Osteoblast (primary cell): ENCODE results near the gene BRF1. TPM values are rescaled to one million over a fixed set of nuclear protein-coding genes. Genes with fewer than 3 reads are reported as not detected.

Experiments used
- DNase-seq: peaks from one replicate; pipeline ENCODE4 v3.0.0; 2011; ENCODE audit warnings: low spot score, mixed read lengths; ENCODE audit not compliant: insufficient read length; ENCODE audit errors: missing footprints
- H2AFZ ChIP-seq: 2 replicates; pipeline ENCODE4 v1.6.0; 2011; ENCODE audit warnings: mild to moderate bottlenecking, low read length
- H3K27ac ChIP-seq: 2 replicates; pipeline ENCODE4 v1.5.1; 2011; ENCODE audit warnings: mild to moderate bottlenecking, low read depth, low read length, moderate library complexity
- H3K27me3 ChIP-seq: 2 replicates; pipeline ENCODE4 v1.6.0; 2012; ENCODE audit warnings: mild to moderate bottlenecking, control low read depth, inconsistent platforms, low read length, moderate library complexity; ENCODE audit not compliant: insufficient read depth
- H3K36me3 ChIP-seq: 2 replicates; pipeline ENCODE4 v1.5.1; 2011; ENCODE audit warnings: mild to moderate bottlenecking, low read length, control low read depth, moderate library complexity; ENCODE audit not compliant: insufficient read depth
- H3K4me1 ChIP-seq: 2 replicates; pipeline ENCODE4 v1.5.1; 2011; ENCODE audit warnings: mild to moderate bottlenecking, low read length, control low read depth, moderate library complexity; ENCODE audit not compliant: insufficient read depth
- H3K4me2 ChIP-seq: 2 replicates; pipeline ENCODE4 v1.6.0; 2011; ENCODE audit warnings: mild to moderate bottlenecking, low read length; ENCODE audit not compliant: insufficient read depth
- H3K4me3 ChIP-seq: fragments of 200-600 bp; sonication (generic); 3 replicates; pipeline ENCODE4 v1.5.1; 2012; ENCODE audit warnings: mild to moderate bottlenecking, low read length, inconsistent platforms; ENCODE audit not compliant: insufficient read depth
- H3K79me2 ChIP-seq: 2 replicates; pipeline ENCODE4 v1.6.0; 2012; ENCODE audit warnings: mild to moderate bottlenecking, low read length, control low read depth, inconsistent platforms; ENCODE audit not compliant: insufficient read depth
- H3K9me3 ChIP-seq: 2 replicates; pipeline ENCODE4 v1.5.1; 2011; ENCODE audit warnings: low read depth, low read length, control low read depth
- H4K20me1 ChIP-seq: 2 replicates; pipeline ENCODE4 v1.6.0; 2012; ENCODE audit warnings: mild to moderate bottlenecking, low read length, control low read depth; ENCODE audit not compliant: insufficient read depth
- total RNA-seq: library from RNA; depleted of rRNA; stranded (reverse); fragments of >200 nt; gene quantifications from 2 replicates; pipeline ENCODE4 v1.2.3, GENCODE V29; 2012
- TF ChIP-seq, protein P1 (sequence below): IDR thresholded peaks from 2 replicates; pipeline ENCODE4 v1.5.1; 2011; ENCODE audit warnings: mild to moderate bottlenecking, low read depth, low read length, moderate library complexity; ENCODE audit errors: extremely low read depth

Gene BRF1
- total RNA-seq, 1 donor: 34.4 TPM

- Histone ChIP-seq H3K27ac (no peak overlapping the region), H3K4me2 (no peak overlapping the region), H3K79me2 (peaks cover 49% of the 10 kb centered on the region), H4K20me1 (peaks cover 29% of the 10 kb centered on the region), H3K9me3 (no peaks in the 10 kb centered on the region), H3K4me1 (no peaks in the 10 kb centered on the region), H3K36me3 (no peaks in the 10 kb centered on the region), H3K27me3 (no peaks in the 10 kb centered on the region), H3K4me3 (no peak overlapping the region), H2AFZ (no peak overlapping the region)
- DNase-seq: peak; percentile 81
- TF ChIP-seq, protein P1, sequence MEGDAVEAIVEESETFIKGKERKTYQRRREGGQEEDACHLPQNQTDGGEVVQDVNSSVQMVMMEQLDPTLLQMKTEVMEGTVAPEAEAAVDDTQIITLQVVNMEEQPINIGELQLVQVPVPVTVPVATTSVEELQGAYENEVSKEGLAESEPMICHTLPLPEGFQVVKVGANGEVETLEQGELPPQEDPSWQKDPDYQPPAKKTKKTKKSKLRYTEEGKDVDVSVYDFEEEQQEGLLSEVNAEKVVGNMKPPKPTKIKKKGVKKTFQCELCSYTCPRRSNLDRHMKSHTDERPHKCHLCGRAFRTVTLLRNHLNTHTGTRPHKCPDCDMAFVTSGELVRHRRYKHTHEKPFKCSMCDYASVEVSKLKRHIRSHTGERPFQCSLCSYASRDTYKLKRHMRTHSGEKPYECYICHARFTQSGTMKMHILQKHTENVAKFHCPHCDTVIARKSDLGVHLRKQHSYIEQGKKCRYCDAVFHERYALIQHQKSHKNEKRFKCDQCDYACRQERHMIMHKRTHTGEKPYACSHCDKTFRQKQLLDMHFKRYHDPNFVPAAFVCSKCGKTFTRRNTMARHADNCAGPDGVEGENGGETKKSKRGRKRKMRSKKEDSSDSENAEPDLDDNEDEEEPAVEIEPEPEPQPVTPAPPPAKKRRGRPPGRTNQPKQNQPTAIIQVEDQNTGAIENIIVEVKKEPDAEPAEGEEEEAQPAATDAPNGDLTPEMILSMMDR: no peak
Measured at GRCh38 chr14:105286759-105287144, 14.0 kb downstream of the BRF1 start.

- no peaks in the 10 kb centered on the region for H3K4me1 ChIP-seq
- no peaks in the 10 kb centered on the region for H3K9me3 ChIP-seq
- no peak overlapping the region for H2AFZ ChIP-seq
- H3K27ac ChIP-seq: no peak overlapping the region
- TF ChIP-seq, protein P1: no peak
- no peaks in the 10 kb centered on the region for H3K27me3 ChIP-seq
- H3K4me2 ChIP-seq: no peak overlapping the region
- H4K20me1 ChIP-seq: peaks cover 32% of the 10 kb centered on the region
- H3K79me2 ChIP-seq: peaks cover 46% of the 10 kb centered on the region
- H3K36me3 ChIP-seq: no peaks in the 10 kb centered on the region
- no peak overlapping the region for H3K4me3 ChIP-seq
- DNase-seq: no peak
Measured at GRCh38 chr14:105285174-105285573, 15.6 kb downstream of the BRF1 start.

GRCh38 chr14:105283899-105284298 is 16.9 kb downstream of the BRF1 start:
- Histone ChIP-seq H3K9me3 (no peaks in the 10 kb centered on the region), H3K27me3 (no peaks in the 10 kb centered on the region), H4K20me1 (peaks cover 40% of the 10 kb centered on the region), H3K4me1 (no peaks in the 10 kb centered on the region), H3K79me2 (peaks cover 54% of the 10 kb centered on the region), H3K27ac (no peak overlapping the region), H2AFZ (no peak overlapping the region), H3K4me3 (no peak overlapping the region), H3K36me3 (no peaks in the 10 kb centered on the region), H3K4me2 (no peak overlapping the region)
- DNase-seq: no peak
- TF ChIP-seq, protein P1: no peak

- Histone ChIP-seq H3K4me3 (no peak overlapping the region), H3K27me3 (no peaks in the 10 kb centered on the region), H2AFZ (no peak overlapping the region), H3K4me1 (no peaks in the 10 kb centered on the region), H3K9me3 (no peaks in the 10 kb centered on the region), H4K20me1 (peaks cover 42% of the 10 kb centered on the region), H3K36me3 (no peaks in the 10 kb centered on the region), H3K27ac (no peak overlapping the region), H3K79me2 (peaks cover 59% of the 10 kb centered on the region), H3K4me2 (no peak overlapping the region)
- TF ChIP-seq, protein P1: no peak
- DNase-seq: peak; percentile 79
Measured at GRCh38 chr14:105283028-105283427, 17.8 kb downstream of the BRF1 start.
